Kidney epithelial cell (primary cell): ENCODE data around the gene HERC3. TPM values are rescaled to one million over a fixed set of nuclear protein-coding genes. Genes with fewer than 3 reads are reported as not detected.

Source experiments
- DNase-seq: peaks from one replicate; pipeline ENCODE4 v3.0.0-alpha.2; 2010; ENCODE audit warnings: low read depth
- H3K27me3 ChIP-seq: 2 replicates; pipeline ENCODE4 v1.6.0; 2011; ENCODE audit warnings: low read length; ENCODE audit not compliant: control insufficient read depth, insufficient read depth
- H3K36me3 ChIP-seq: 2 replicates; pipeline ENCODE4 v1.5.1; 2011; ENCODE audit warnings: low read length; ENCODE audit not compliant: control insufficient read depth, insufficient read depth
- H3K4me3 ChIP-seq: 2 replicates; pipeline ENCODE4 v1.5.1; 2011; ENCODE audit warnings: low read depth, mild to moderate bottlenecking, control low read depth, low read length
- CTCF ChIP-seq: IDR thresholded peaks from 2 replicates; pipeline ENCODE4 v1.5.1; 2011; ENCODE audit warnings: mild to moderate bottlenecking, moderate library complexity, low read length, control low read depth, inconsistent platforms; ENCODE audit not compliant: insufficient read depth, poor library complexity, severe bottlenecking
- total RNA-seq: library from RNA; depleted of rRNA; stranded (reverse); fragments of >200 nt; gene quantifications from 2 replicates; pipeline ENCODE4 v1.2.3, GENCODE V29; 2015

The HERC3 gene
- total RNA-seq, 1 donor from 2014 or later = 7.2 TPM

GRCh38 chr4:88643932-88644331, 51.7 kb downstream of the HERC3 start:
- Histone ChIP-seq H3K4me3 (no peak overlapping the region), H3K36me3 (no peaks in the 10 kb centered on the region), H3K27me3 (no peaks in the 10 kb centered on the region)
- DNase-seq = no peak
- no peak for TF ChIP-seq CTCF

DNA sequence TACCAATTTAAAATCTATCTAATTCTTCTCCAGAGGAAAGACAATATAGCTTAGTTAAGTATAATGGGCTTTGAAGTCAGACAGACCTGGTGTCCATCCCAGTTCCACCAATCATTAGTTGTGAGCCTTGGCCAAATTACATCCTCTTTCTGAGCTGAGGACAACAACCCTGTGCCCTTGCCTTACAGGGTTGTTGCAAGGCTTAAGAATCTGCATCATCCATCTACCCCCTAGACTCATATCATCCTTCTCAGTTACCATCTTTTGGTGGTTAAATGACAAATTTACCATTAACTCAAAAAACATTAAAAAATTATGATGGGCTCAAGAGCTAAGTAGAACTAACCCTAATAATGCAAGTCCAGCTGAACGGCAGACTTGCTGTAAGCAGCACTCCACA, 53.7 kb downstream of the HERC3 start:
- no peak overlapping the region for H3K4me3 ChIP-seq
- DNase-seq = no peak
- TF ChIP-seq CTCF = no peak
- H3K36me3 ChIP-seq = no peaks in the 10 kb centered on the region
- H3K27me3 ChIP-seq = no peaks in the 10 kb centered on the region

DNA sequence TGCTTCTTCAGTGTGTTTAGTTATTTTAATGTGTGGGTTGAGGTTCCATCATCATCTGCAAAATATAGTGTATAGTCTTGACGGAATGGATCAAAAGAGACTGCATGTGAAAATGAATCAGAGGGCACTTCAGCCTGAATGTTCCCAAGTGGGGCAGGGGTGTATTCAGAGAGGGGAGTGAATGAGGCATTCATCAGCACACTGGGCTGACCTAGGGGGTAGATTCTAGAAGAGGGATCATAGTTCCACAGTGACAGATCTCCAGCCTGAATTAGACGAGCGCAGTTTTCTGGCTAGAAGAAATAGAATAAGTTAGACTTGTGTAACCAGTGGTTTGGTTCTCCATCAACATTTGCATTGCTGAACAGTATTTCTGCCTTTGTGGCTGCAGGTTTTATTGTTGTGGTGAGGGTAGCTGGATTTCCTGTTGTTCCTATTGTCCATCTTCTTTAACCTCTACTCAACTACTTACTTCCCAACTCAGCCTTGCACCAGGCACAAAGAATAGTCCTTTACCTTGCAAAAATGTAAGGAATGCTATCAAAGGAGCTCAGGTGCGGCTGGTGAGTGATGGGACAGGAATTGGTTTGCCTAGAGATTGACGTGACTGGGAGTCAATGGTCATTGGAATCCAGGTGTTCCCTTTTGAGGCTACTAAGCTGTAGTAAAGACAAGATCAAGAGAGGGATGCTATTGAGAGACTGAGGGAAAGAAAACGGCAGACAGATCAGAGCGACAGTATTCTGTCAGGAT, 54.4 kb downstream of the HERC3 start:
- Histone ChIP-seq H3K4me3 (no peak overlapping the region), H3K36me3 (no peaks in the 10 kb centered on the region), H3K27me3 (no peaks in the 10 kb centered on the region)
- TF ChIP-seq CTCF = no peak
- DNase-seq = no peak

GRCh38 chr4:88649716-88650115, 57.4 kb downstream of the HERC3 start:
- Histone ChIP-seq H3K27me3 (no peaks in the 10 kb centered on the region), H3K4me3 (no peak overlapping the region), H3K36me3 (no peaks in the 10 kb centered on the region)
- DNase-seq = no peak
- no peak for TF ChIP-seq CTCF

GRCh38 chr4:88653371-88653946, 61.2 kb downstream of the HERC3 start:
- Histone ChIP-seq H3K27me3 (no peaks in the 10 kb centered on the region), H3K36me3 (no peaks in the 10 kb centered on the region), H3K4me3 (no peak overlapping the region)
- DNase-seq = no peak
- TF ChIP-seq CTCF = no peak

GRCh38 chr4:88655226-88655625, 62.9 kb downstream of the HERC3 start:
- Histone ChIP-seq H3K36me3 (no peaks in the 10 kb centered on the region), H3K27me3 (no peaks in the 10 kb centered on the region), H3K4me3 (no peak overlapping the region)
- TF ChIP-seq CTCF = no peak
- no peak for DNase-seq
